Fibroblast of villous mesenchyme (primary cell): ENCODE data around the gene LHX8. TPM values are rescaled to one million over a fixed set of nuclear protein-coding genes. Genes with fewer than 3 reads are reported as not detected.

Source experiments
- DNase-seq: peaks from one replicate; pipeline ENCODE4 v3.0.0-alpha.2; 2010; ENCODE audit warnings: low read depth
- H3K4me3 ChIP-seq: 2 replicates; pipeline ENCODE4 v1.5.1; 2011; ENCODE audit warnings: low read depth, mild to moderate bottlenecking, low read length
- CTCF ChIP-seq: IDR thresholded peaks from 2 replicates; pipeline ENCODE4 v1.5.1; 2012; ENCODE audit warnings: low read depth, mild to moderate bottlenecking, low read length; ENCODE audit not compliant: insufficient read depth
- small RNA-seq: library from RNA; depleted of rRNA; stranded (forward); fragments of <200 nt; gene quantifications from one replicate; pipeline ENCODE3, GENCODE V24; 2012
- total RNA-seq: library from RNA; depleted of rRNA; stranded (reverse); fragments of >200 nt; gene quantifications from 2 replicates; pipeline ENCODE4 v1.2.3, GENCODE V29; 2012

LHX8 gene
- total RNA-seq, 1 donor = under 0.01 TPM

- TF ChIP-seq CTCF = no peak
- no peak overlapping the region for H3K4me3 ChIP-seq
- no peak for DNase-seq
Measured at GRCh38 chr1:75208862-75209261, 74.7 kb downstream of the LHX8 start.

Small RNAs within 50 kb of the gene (small RNA-seq; reads per million reads assigned to genes)
- not detected for gene RNU6-622P
